Common myeloid progenitor, CD34-positive (primary cell): ENCODE measurements around the gene PNLIPRP1.

Experiments used
- CTCF ChIA-PET: fragments of 350-600 bp; sonication (Branson Sonifier 250); formaldehyde crosslinking; loops from one replicate; lab custom pipeline; 2021; ENCODE audit warnings: antibody characterized with exemption; lab: Charles Lee
- POLR2A ChIA-PET: fragments of 350-600 bp; sonication (Branson Sonifier 250); formaldehyde crosslinking; loops from one replicate; lab custom pipeline; 2021; ENCODE audit warnings: antibody characterized with exemption; lab: Charles Lee
- DNase-seq, 3 donors: peaks; one replicate each; pipeline versions ENCODE4 v3.0.0 to v3.0.0-alpha.2; 2013
- H3K27ac ChIP-seq, 2 experiments: 1 replicate in 1 of 2; 2 replicates in 1 of 2; pipeline ENCODE4 v1.7.0; 2013; ENCODE audit warnings: inconsistent platforms in 2 of 2, low read length in 2 of 2, mild to moderate bottlenecking in 2 of 2, low read depth in 1 of 2, moderate library complexity in 1 of 2; ENCODE audit not compliant: severe bottlenecking in 2 of 2, insufficient read depth in 1 of 2, poor library complexity in 1 of 2
- H3K27me3 ChIP-seq, 5 experiments: replicated peaks in 2 of 5; 1 replicate in 3 of 5; 2 replicates in 2 of 5; pipeline versions ENCODE4 v1.6.1 to v1.7.0; 2013; ENCODE audit warnings: low read length in 4 of 5, mild to moderate bottlenecking in 2 of 5, moderate library complexity in 2 of 5, inconsistent platforms in 1 of 5; ENCODE audit not compliant: insufficient read depth in 5 of 5, control insufficient read depth in 4 of 5
- H3K36me3 ChIP-seq, 4 experiments: 1 replicate in 2 of 4; 2 replicates in 2 of 4; pipeline versions ENCODE4 v1.6.1 to v1.7.0; 2013; ENCODE audit warnings: low read length in 3 of 4, control low read depth in 1 of 4, mild to moderate bottlenecking in 1 of 4; ENCODE audit not compliant: control insufficient read depth in 4 of 4, insufficient read depth in 4 of 4
- H3K4me1 ChIP-seq, 4 experiments: 1 replicate in 3 of 4; 2 replicates in 1 of 4; pipeline versions ENCODE4 v1.6.1 to v1.7.1; 2013; ENCODE audit warnings: low read length in 3 of 4, mild to moderate bottlenecking in 3 of 4, control low read depth in 1 of 4, inconsistent platforms in 1 of 4, moderate library complexity in 1 of 4; ENCODE audit not compliant: control insufficient read depth in 4 of 4, insufficient read depth in 4 of 4; ENCODE audit errors: control extremely low read depth in 1 of 4
- H3K4me3 ChIP-seq, 7 experiments: 1 replicate in 4 of 7; 2 replicates in 3 of 7; pipeline versions ENCODE4 v1.5.1 to v1.7.0; 2013; ENCODE audit warnings: mild to moderate bottlenecking in 7 of 7, low read length in 6 of 7, moderate library complexity in 6 of 7, inconsistent platforms in 2 of 7, low read depth in 2 of 7, control low read depth in 1 of 7; ENCODE audit not compliant: insufficient read depth in 4 of 7, control insufficient read depth in 1 of 7; ENCODE audit errors: extremely low read depth in 1 of 7
- H3K9me3 ChIP-seq, 5 experiments: 1 replicate in 4 of 5; 2 replicates in 1 of 5; pipeline versions ENCODE4 v1.6.1 to v1.7.1; 2013; ENCODE audit warnings: low read length in 4 of 5, mild to moderate bottlenecking in 2 of 5, inconsistent platforms in 1 of 5, low read depth in 1 of 5, moderate library complexity in 1 of 5; ENCODE audit not compliant: control insufficient read depth in 4 of 5, insufficient read depth in 2 of 5; ENCODE audit errors: control extremely low read depth in 1 of 5
- WGBS: methylation state at CpG from one replicate; pipeline ENCODE4 v1.1.5; 2013; ENCODE audit not compliant: insufficient coverage; 5-methylcytosine and 5-hydroxymethylcytosine counted together

PNLIPRP1 gene

DNA sequence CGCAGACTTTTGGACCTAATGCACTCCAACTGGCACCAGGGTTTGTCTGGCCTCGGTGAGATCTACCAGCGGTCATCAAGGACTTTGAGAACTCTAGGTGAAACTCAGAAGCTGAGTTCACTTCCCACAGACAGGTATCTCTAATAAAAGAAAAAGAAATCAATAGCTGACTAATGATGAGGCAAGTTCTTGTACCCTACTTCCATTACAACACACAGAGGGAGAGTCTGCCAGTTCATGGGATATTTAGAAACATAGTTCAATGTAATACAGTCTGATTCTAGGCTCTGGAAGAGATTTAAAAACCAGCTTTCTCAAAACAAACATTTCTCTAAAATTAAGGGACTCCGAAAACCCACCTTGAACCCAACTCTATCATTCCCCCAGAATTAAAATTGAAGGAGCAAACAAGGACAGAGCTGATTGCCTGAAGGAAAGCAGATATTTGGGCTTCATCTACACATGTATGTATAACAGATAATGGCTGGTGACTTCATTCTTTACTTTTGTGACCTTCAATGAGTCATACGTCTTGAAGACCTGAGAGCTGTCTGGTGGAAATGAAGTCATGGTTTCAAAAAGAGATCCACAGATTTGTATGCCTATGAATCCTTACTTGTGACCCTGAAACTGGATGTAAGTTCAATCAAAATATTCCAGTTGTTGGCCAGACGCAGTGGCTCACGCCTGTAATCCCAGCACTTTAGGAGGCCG lies 2.7 kb upstream of the PNLIPRP1 start:
- 95% methylated on average over 5 of the region's 8 CpGs for WGBS
- ChIA-PET POLR2A (no interaction called here), CTCF (no interaction called here)

DNA sequence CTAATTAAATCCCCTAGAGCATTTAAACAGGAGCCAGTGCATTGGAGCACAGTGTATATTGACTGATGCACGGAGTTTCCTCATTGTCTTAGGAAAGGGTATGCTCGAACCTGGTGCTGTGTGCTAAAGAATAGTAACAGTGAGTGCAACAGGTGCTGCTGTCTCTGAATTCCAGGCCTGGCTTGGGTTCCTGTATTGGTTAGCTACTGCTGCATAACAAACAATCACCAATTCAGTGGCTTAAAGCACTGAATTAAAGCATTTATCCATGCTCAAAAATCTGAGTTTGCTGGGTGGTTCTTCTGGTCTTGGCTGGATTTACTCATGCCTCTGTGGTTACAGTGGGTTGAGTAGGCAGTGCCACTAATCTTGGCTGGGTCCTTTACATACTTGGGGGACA lies 1.8 kb upstream of the PNLIPRP1 start:
- Histone ChIP-seq H3K27ac (no peak overlapping the region), H3K9me3 (no peaks in the 10 kb centered on the region), H3K4me3 (no peak overlapping the region), H3K27me3 (no peaks in the 10 kb centered on the region), H3K36me3 (no peaks in the 10 kb centered on the region), H3K4me1 (no peaks in the 10 kb centered on the region)
- CTCF ChIA-PET: no interaction called here
- no peak for DNase-seq
- POLR2A ChIA-PET: no interaction called here
- WGBS: no CpG with 5 or more reads among the region's 2 CpGs

More for the DNA sequence above, 2.7 kb upstream of the PNLIPRP1 start:
- DNase-seq: no peak
- H3K27ac ChIP-seq: no peak overlapping the region
- no peak overlapping the region for H3K4me3 ChIP-seq
- no peaks in the 10 kb centered on the region for H3K27me3 ChIP-seq
- no peaks in the 10 kb centered on the region for H3K4me1 ChIP-seq
- H3K9me3 ChIP-seq: no peaks in the 10 kb centered on the region
- H3K36me3 ChIP-seq: no peaks in the 10 kb centered on the region

DNA sequence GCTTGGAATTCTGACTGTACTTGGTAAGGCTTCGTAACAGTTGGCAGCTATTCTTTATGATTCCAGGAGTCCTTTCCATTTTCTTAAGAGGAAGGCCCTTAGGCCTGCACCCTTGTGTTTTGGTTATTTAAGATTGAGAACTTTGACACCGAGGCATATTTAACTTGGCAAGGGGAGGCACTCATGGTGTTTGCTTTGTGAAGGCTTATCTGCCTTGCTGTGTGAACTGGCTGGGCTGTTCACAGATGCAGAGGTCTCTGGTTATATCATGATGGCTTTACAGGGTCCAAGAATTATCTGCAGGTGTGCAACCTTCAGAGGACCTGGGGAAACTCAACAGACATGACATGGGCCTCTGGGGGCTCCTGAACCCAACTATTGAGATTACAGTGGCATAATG lies 833 bp upstream of the PNLIPRP1 start:
- Histone ChIP-seq H3K4me1 (no peaks in the 10 kb centered on the region), H3K9me3 (no peaks in the 10 kb centered on the region), H3K36me3 (no peaks in the 10 kb centered on the region), H3K4me3 (no peak overlapping the region), H3K27me3 (no peaks in the 10 kb centered on the region), H3K27ac (no peak overlapping the region)
- DNase-seq: no peak
- ChIA-PET POLR2A (interaction anchor here (0.5 kb wide), 1 partner anchor 345 kb away, joined by 5 read pairs; no protein-coding TSS in a partner anchor), CTCF (no interaction called here)
- WGBS: 100% methylated on average over 2 of the region's 2 CpGs

- no peak for DNase-seq
- no peak overlapping the region for H3K4me3 ChIP-seq
- H3K4me1 ChIP-seq: no peaks in the 10 kb centered on the region
- H3K27ac ChIP-seq: no peak overlapping the region
- no peaks in the 10 kb centered on the region for H3K27me3 ChIP-seq
- no peaks in the 10 kb centered on the region for H3K9me3 ChIP-seq
- POLR2A ChIA-PET: no interaction called here
- H3K36me3 ChIP-seq: no peaks in the 10 kb centered on the region
- CTCF ChIA-PET: no interaction called here
- WGBS: 100% methylated on average over 1 of the region's 5 CpGs
Observed at GRCh38 chr10:116593139-116593740, 2.5 kb downstream of the PNLIPRP1 start.

DNA sequence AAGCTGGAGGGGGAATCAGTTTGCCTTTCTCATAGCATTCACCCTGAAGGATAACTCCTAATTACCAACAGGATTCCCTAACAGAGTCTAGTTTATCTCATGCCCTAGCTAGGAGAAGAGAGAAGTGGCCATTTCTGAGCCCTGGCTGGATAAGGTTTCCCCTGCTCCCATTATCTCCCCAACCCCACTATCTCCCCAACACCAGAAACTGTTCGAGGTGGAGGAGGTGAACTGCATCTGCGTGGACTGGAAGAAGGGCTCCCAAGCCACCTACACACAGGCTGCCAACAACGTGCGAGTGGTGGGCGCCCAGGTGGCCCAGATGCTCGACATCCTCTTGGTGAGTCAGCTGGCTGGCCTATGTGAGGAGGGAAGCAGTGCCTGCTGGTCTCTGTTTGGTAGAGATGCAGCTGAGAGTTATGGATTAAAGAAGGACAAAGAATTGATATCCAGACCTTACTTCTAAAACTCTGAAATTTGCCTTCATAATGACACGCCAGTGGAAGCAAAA lies 3.8 kb downstream of the PNLIPRP1 start:
- WGBS: 97% methylated on average over 6 of the region's 7 CpGs
- H3K4me1 ChIP-seq: no peaks in the 10 kb centered on the region
- ChIA-PET CTCF (no interaction called here), POLR2A (no interaction called here)
- H3K27me3 ChIP-seq: no peaks in the 10 kb centered on the region
- H3K9me3 ChIP-seq: no peaks in the 10 kb centered on the region
- H3K36me3 ChIP-seq: no peaks in the 10 kb centered on the region
- DNase-seq: no peak
- H3K27ac ChIP-seq: no peak overlapping the region
- no peak overlapping the region for H3K4me3 ChIP-seq

- Histone ChIP-seq H3K27ac (no peak overlapping the region), H3K4me1 (no peaks in the 10 kb centered on the region), H3K9me3 (no peaks in the 10 kb centered on the region), H3K27me3 (no peaks in the 10 kb centered on the region), H3K36me3 (no peaks in the 10 kb centered on the region), H3K4me3 (no peak overlapping the region)
- ChIA-PET POLR2A (no interaction called here), CTCF (no interaction called here)
- WGBS: 93% methylated on average over 2 of the region's 2 CpGs
- no peak for DNase-seq
Observed at GRCh38 chr10:116596062-116596461, 5.3 kb downstream of the PNLIPRP1 start.

DNA sequence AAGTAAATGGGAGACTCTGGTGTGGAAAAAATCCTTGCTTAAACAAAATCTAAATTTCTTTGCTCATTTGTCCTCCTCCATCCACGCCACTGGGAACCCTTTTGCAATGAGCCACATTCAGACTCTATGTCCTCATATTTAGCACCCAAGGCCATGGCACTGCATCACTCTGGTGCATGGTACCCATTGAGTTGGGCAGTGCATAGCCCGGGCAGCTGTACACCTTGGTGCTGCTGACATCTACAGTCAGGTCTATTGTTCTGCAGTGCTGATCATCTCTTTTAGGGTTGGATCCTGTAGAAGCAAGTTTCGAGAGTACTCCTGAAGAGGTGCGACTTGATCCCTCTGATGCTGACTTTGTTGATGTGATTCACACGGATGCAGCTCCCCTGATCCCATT lies 6.8 kb downstream of the PNLIPRP1 start:
- H3K27me3 ChIP-seq: no peaks in the 10 kb centered on the region
- DNase-seq: no peak
- no peaks in the 10 kb centered on the region for H3K36me3 ChIP-seq
- no peaks in the 10 kb centered on the region for H3K4me1 ChIP-seq
- H3K4me3 ChIP-seq: no peak overlapping the region
- H3K9me3 ChIP-seq: no peaks in the 10 kb centered on the region
- 88% methylated on average over 5 of the region's 5 CpGs for WGBS
- POLR2A ChIA-PET: no interaction called here
- no peak overlapping the region for H3K27ac ChIP-seq
- CTCF ChIA-PET: no interaction called here
